HG02610 (cell line): ENCODE data around the gene SFN.

Experiments used
- ATAC-seq: cut with Tn5 transposase; IDR thresholded peaks from one replicate; pipeline ENCODE4 v1.9.1; 2021; ENCODE audit warnings: mild to moderate bottlenecking, moderate library complexity; ENCODE audit not compliant: unreplicated experiment

Gene SFN

GRCh38 chr1:26909951-26910342, 47.0 kb downstream of the SFN start:
- no peak for ATAC-seq

GRCh38 chr1:26910343-26911160, 47.6 kb downstream of the SFN start:
- ATAC-seq = no peak

- no peak for ATAC-seq
Observed at GRCh38 chr1:26911399-26912146, 48.6 kb downstream of the SFN start.

- no peak for ATAC-seq
Observed at GRCh38 chr1:26912147-26912490, 49.2 kb downstream of the SFN start.

GRCh38 chr1:26913389-26913753, 50.4 kb downstream of the SFN start:
- no peak for ATAC-seq
